ENCODE results near the gene ATAD3B.
"Not testable (repeated sequence)": the region's sequence is repeated elsewhere in the genome, so short reads cannot be mapped to it uniquely, and the experiment has no call there.

Gene ATAD3B

DNA sequence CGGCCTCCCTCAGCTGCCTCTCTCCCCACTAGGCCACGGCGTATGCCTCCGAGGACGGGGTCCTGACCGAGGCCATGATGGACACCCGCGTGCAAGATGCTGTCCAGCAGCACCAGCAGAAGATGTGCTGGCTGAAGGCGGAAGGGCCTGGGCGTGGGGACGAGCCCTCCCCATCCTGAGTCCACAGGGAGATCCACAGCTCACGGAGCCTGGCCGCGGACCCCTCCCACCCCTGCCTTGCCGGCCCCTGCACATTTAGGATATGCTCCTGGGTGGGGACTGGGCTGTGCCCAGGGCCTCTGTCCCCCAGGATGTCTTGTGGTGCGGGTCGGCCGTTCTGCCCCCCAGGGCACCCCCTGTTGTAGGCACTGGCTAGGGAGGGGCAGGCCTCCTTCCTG, 62.3 kb downstream of the ATAD3B start:
- DNase-seq (ENCODE audit: low spot score) = not testable (repeated sequence)

DNA sequence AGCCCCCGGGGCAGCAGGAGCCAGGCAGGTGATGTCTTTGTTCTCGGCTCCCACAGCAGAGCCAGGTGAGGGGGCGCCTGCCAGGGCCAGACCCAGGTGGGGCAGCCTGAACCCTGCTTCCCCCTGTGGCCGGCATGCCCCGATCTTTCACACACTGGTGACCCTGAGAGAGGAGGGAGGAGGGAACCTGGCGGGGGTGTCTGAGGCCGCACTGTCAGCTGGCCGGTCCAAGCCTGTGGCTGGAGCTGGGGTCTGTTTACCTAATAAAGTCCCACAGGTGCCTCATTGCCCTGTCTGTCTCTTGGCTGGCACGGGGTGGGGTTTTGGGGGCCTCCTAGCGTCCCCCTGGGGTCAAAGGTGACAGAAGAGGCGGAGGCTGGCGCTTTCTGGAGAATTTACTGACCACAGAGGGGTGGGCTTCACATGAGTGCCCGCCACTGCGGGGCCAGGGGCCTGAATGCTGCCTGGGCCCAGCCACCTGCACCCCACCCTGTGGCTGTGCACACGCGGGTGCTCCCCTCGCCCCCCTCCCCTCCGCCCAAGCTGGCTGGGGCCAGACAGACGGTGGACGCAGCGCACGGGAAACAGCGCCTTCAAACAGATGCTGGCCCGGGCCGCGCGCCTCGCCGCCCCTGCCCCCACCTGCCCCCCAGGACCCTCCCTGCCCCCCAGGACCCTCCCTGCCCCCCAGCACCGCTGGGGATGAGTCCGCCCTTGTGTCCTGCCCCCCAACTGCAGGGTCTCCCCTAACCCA, 63.0 kb downstream of the ATAD3B start:
- DNase-seq (ENCODE audit: low spot score) = no peak

DNA sequence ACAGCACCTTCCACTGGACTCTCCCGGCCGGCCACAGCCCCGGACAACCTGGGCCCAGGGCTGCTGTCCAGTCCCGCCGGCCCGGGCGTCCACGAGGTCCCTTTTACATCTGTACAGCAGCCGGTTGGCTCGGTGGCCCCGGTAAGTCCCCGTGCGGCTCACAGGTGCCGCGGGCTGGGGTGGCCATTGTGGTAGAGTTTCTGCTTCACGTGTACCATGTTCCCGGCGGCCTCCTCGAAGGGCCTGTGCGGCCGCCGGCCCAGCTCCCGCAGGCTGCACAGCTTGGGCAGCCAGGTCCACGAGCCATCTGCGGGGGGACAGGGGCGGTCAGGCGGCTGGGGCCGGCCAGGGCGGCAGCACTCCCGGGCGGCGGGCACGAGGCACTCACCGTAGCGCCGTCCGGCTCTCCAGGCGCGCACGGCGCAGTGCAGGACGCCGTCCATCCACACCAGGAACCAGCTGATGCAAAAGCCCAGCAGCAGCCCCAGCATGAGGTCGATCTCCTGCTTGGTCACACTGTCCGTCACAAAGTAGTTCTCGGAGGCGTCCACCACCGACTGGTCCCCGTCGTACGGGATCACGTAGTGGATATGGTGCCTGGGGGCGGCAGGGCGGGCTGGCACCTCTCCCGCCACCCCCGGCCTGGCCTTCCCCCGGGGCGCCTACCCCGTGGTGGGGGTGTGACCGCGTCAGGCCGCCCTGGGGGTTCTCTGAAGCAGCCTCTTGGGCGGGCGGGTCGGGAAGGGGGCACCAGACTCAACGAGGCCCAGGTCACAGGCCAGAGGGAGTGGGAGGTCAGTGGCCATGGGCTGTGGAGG, 63.8 kb downstream of the ATAD3B start:
- DNase-seq (ENCODE audit: low spot score) = no peak

DNA sequence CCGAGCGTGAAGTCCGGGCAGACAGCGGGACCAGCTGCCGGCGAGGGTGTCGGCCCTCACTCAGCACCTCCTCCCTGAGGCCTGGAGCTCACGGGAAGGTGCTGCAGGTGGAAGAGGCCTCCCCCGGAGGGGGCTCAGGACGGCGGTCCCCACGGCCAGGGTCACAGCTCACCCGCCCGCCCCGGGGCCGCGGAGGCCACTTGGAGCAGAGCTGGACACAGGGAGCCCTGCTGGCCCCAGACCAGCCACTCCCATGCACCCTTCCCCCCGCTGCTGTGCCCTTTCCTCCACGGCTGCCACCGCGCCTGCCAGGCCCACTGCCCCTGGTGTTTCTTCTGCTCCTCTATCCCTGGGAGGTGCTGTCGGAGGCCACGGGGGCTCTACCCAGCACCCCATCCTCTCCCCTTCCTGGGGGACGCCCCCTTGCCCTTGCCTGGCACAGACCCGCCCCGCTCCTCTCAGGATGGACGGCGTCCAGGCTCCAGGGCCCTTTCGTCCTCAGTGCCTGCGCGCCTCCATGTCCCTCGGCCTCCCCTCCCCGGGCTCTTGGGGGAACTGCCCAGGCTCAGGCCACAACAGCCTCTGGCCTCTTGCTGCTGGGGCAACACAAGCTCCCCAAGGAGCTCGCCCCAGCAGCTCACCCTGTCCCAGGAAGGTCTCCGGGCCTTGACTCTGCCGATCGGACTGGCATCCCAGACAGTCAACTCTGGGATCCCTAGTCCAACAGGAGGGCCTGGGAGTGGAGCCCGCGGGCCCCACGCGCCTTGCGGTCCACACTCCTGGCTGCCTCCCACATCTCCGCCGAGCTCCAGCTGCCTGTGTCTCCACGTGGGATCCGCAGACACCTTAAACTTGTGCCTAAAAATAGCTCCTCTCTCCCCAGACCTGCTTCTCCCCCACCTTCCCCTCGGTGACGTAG, 64.7 kb downstream of the ATAD3B start:
- DNase-seq (ENCODE audit: low spot score) = no peak

DNA sequence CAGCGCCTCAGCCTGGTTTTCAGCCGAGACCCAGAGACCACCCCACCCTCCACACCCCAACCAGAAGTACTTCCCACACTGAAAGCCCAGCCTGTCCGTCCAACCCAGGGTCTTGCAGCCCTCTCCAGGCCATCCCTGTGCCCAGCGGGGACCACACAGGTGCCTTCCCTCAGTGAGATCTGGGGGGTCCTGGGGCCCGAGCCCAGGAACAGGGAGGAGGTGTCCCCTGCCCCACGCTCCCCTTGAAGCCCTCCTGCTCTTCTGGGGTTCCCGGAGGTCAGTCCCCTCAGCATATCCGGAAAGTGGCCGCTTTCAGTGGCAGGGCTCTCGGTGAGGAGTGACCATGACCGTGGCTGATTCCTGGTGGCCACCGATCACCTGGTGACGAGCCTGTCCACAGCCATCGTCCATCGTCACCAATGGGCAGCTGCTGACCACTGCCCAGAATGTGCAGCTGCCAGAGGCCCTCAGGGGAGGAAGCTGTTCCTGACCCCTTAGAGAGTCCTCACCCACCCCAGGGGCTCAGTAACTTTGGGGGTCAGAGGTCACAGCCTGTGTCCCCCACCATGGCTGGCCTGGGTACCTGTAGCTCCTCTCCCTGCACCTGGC, 65.5 kb downstream of the ATAD3B start:
- DNase-seq (ENCODE audit: low spot score) = no peak

DNA sequence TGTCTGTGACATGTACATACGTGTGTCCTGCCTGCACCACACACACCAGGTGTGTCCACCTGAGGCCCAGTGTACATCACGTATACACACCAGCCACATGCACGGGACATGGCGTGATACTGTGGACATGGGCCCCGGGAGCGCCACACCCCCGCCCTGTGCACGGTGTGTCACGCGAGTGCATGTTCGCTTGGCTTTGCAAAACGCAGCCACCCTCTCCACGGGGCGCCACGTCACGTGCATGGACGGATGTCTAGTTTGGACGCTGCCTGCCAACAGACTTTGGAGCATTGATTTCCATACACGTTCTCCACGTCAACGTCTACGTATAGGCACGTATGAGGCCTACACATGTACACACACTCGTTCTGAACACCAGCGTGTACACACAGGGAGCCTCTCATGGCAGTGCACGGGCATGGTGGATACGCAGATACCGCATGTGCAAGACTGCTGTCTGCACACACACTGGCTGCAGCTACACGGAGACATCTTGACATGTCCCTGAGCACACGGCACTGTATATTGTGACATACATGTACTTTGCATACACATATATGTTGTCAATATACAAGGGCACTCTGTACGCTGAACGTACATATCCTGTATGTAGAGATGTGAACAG, 66.2 kb downstream of the ATAD3B start:
- no peak for DNase-seq (ENCODE audit: low spot score)

DNA sequence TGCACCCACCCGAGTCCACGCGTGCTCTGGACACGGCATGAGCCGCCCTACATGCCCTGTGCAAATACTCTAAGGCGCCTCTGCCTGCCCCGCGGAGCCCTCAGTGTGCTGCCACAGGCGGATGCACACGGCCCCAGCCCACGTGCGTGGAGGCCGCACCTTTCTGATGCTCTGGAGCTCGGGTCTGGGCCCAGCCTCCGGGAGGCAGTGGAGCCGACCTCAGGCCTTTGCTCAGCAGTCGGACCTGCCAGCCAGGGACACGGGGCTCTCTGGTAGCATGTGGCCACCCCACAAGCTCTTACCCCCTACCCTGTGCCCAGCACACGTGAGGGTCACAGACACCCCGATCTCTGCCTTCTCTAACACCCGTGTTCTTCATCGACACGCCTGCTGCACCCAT, 66.8 kb downstream of the ATAD3B start:
- DNase-seq (ENCODE audit: low spot score) = no peak

DNA sequence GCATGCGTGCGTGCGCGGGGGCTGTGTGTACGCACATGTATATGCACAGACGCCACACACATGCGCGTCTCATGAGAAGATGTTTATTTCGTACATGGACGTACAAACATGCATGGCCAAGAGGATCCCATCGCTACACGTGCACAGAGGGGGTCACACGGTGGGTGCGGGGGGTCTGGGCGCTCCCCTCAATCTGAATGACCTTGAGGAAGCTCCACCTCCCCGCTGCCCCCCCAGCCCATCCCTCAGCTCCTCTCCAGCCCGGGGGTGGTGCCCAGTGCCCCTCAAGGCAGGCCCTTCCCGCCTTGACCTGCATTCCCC, 67.4 kb downstream of the ATAD3B start:
- no peak for DNase-seq (ENCODE audit: low spot score)

DNA sequence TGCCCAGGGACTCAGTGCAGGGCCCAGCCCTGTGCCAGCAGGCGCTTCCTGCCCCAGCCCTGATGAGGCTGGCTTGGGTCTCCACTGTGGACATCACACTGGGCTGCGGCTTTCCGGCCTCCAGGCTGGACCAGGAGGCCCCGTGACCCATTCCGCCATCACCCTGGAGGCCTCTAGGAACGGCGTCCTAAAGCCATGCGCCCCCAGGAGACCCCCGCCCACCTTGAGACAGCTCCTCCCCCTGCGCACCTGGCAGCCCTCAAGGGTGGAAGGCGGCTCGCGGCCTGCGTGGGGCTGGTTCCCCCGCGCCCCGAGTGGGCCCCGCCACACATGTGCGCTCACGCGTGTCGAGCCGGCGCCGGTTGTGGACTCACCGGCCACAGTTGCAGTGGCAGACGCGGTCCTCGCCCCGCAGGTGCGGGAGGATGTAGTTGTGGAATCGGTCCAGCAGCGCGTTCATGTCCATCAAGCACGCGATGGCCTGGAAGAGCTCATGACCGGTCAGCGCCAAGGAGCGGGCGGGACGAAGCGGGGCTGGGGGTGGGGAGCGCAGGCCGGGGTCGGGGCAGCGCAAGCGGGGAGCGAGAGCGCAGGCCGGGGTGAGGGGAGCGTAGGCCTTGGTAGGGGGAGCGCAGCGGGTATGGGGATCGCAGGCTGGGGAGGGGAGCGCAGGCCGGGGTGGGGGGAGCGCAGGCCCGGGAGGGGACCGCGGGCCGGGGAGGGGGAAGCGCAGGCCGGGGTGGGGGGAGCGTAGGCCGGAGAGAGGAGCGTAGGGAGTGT, 67.9 kb downstream of the ATAD3B start:
- no peak for DNase-seq (ENCODE audit: low spot score)

DNA sequence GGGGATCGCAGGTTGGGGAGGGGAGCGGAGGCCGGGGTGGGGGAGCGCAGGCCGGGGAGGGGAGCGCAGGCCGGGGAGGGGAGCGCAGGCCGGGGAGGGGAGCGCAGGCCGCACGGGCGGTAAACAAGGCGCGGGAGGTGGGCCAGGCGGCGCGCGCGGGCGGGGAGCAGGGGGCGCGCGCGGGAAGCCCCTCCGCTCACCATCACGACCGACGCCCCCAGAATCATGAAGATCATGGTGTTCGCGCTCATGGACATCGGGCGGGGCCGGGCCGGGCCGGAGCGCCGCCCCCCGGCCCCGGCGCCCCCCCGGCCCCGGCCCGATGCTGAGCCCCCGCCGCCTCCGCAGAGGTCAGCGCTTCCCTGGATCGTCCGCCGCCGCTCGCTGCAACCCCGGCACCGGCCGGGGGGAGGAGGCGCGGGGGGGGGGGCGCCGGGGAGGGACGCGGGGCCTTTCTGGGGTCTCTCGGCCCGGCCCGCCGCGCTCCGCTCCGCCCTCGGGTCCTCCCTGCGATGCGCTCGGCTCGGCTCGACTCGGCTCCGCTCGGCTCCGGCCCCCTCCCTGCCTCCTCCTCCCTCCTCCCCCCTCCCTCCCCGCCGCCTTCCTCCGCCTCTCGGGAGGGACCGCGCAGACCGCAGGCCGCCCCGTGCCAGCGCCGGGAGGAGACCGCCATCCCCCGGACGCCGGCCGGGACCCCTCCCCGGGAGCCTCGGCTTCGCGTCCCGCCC, 68.7 kb downstream of the ATAD3B start, which contains the start of gene TMEM240:
TMEM240 (minus strand) TSS at position 535 of the 728 bp plus-strand sequence; CDS start at position 257, 278 bp downstream.
- peak; percentile 41 for DNase-seq (ENCODE audit: low spot score)

DNA sequence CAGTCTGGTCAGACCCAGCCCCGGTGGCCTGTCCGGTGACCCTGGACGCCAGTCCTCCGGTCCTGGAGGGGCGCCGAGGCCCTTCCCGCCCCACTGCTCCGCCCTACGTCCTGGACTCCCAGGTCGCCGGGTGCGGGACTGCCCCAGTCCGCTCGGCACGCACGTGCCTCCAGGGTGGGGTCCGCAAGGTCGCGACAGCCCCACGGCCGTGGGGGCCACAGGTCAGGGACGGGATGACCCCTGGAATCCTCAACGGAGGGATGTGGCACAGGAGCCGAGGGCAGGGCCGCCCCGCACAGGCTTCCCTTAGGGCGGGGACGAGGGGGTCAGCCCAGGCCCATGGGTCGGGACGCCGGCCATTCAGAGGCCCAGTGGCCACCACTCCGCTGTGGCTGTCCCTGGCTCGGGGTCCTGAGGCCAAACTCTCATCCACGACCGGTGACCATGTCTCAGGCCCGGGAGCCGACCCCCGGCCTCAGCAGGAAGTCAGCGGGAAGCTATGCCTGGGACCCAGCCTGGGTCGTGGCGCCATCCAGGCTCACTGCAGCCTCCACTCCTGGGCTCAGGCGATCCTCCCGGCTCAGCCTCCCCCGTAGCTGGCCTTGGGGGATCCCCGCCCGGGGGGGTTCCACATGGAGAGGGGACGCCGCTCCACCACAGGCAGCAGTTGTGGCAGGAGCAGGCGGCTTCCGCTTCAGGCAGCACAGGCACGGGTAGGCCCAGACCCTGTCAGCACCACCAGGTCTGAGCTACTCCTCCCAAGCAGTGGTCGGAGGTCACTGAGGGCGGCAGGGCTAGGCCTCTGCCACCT, 69.5 kb downstream of the ATAD3B start:
- no peak for DNase-seq (ENCODE audit: low spot score)

DNA sequence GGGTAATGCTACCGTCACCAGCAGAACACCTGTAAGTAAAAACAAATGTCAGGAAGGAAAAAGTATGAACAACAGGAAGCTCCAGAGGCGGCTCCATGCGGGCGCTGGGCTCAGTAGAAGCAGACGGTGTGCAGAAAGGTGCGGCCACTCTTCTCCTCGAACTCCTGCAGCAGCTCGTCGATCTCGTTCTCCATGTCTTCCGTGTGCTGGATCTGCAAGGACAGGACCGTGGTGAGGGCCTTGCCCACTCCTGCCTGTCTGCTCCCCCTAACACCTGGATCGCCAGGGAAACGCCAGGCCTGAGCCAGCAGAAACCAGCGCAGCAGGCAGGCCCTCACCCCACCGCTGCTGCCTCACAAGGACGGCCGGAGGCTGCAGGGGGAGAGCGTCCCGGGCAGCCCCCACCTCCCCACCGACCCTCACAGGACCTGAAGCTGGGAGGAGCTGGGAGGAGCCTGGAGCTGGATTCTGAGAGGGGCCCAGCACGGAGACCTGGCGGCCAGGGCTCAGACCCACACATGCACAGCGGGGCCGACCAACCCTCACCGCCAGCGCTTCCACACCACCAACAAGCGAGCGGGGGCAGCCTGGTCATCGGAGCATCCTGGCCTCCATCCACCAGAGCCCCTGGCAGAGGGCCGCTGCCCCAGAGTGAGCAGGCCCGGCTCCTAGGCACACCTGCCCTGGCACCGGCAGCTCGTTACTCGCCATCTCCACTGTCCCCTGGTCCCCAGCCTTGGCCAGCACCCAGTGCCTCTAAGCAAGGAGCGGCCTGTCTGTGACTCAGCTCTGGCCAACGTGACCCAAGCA, 70.6 kb downstream of the ATAD3B start:
- DNase-seq (ENCODE audit: low spot score) = no peak

DNA sequence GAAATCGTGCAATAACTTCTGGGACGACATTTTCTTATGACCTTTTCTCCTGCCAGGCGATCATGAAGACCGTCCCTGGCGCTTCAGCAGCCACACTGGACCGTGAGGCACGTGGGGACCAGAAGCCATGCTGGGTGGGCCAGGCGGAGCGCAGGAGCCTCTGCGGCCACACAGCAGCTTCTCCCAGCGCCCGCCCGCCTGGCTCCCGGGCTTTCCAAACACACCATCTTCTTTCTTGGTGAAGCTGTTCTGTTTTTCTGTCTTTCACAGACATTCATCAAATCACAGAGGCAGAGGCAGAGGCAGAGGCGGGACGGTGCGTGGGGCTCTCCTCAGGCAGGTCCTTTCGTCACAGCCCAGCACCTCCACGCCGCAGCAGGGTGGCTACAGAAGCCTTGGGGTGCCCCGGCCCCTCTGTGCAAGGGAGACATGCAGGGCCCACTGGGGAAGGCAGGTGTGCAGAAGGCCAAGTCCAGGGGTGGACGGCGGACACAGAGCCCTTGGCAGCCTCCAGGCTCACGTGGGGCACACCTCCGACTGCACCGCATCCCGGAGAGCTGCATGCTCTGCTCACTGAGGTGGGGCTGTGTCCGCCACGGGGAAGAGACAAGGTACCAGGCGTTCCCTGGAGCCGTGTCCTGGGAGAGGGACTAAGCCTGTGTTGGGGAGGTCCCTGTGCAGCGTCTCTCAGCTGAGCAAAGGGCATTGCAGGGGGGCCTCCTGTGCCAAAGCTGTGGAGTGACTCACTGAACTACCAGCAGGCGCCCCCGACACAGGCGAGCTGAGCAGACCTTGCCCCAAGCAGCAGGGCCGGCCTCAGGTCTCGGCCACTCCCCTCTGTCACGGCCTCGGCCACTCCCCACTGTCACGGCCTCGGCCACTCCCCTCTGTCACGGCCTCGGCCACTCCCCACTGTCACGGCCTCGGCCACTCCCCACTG, 71.5 kb downstream of the ATAD3B start:
- DNase-seq (ENCODE audit: low spot score) = no peak

DNA sequence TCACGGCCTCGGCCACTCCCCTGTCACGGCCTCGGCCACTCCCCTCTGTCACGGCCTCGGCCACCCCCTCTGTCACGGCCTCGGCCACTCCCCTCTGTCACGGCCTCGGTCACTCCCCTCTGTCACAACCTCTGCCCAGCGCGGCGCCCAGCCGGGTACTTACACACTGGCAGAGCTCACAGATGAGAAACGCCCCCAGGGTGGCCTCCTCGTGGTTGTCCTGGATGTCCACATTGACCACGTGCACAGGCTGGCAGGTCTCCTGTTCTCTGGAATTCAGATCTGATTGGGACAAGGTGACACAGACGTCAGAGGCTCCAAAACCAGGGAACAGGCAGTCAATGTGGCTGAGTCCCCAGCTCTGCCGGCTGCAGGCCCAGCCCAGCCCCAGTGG, 72.1 kb downstream of the ATAD3B start:
- no peak for DNase-seq (ENCODE audit: low spot score)

DNA sequence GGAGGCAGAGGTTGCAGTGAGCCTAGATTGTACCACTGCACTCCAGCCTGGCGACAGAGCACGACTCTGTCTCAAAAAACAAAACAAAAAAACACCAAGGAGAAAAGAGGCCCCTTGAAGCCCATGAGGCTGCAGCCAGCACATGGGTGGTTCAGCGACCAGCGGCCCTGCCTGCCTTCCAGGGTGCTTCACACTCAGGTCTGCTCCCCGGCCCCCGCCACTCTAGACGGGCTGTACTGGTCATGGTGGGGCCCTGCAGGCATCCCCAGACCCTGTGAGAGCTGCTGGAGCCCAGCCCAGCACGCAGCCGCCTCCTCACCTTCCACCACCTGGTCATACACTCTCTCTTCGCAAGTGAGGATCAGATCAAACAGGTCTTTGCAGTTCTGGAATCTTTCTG, 73.0 kb downstream of the ATAD3B start:
- no peak for DNase-seq (ENCODE audit: low spot score)

Data from CD4-positive, alpha-beta T cell treated with Interleukin-2 at 100 ng/mL for 4 hours (primary cell).